ENCODE measurements around the gene PRAMEF12.
"Not testable (repeated sequence)": the region's sequence is repeated elsewhere in the genome, so short reads cannot be mapped to it uniquely, and the experiment has no call there.

Gene PRAMEF12

GRCh38 chr1:12772520-12772919 lies 1.0 kb upstream of the PRAMEF12 start:
- DNase-seq: no peak

- no peak for DNase-seq
Observed at GRCh38 chr1:12774801-12775345, 1.3 kb downstream of the PRAMEF12 start.

GRCh38 chr1:12775443-12775842 lies 1.9 kb downstream of the PRAMEF12 start:
- DNase-seq: no peak

GRCh38 chr1:12776801-12777557 lies 3.4 kb downstream of the PRAMEF12 start:
- DNase-seq: no peak

GRCh38 chr1:12778061-12778460 lies 4.5 kb downstream of the PRAMEF12 start:
- no peak for DNase-seq

- no peak for DNase-seq
Observed at GRCh38 chr1:12778907-12779306, 5.4 kb downstream of the PRAMEF12 start.

GRCh38 chr1:12781488-12781887 lies 8.0 kb downstream of the PRAMEF12 start:
- not testable (repeated sequence) for DNase-seq

- DNase-seq: not testable (repeated sequence)
Observed at GRCh38 chr1:12783783-12784182, 10.2 kb downstream of the PRAMEF12 start.

- not testable (repeated sequence) for DNase-seq
Observed at GRCh38 chr1:12784729-12785128, 11.2 kb downstream of the PRAMEF12 start.

- not testable (repeated sequence) for DNase-seq
Observed at GRCh38 chr1:12791097-12791496, 17.6 kb downstream of the PRAMEF12 start, which contains the start of gene PRAMEF1. PRAMEF1 (plus strand) TSS chr1:12791397; CDS start chr1:12793228, 1,831 bp downstream.

GRCh38 chr1:12798911-12799310 lies 25.4 kb downstream of the PRAMEF12 start:
- no peak for DNase-seq

- no peak for DNase-seq
Observed at GRCh38 chr1:12799730-12800129, 26.2 kb downstream of the PRAMEF12 start.

GRCh38 chr1:12809933-12810332 lies 36.4 kb downstream of the PRAMEF12 start:
- no peak for DNase-seq

- DNase-seq: no peak
Observed at GRCh38 chr1:12810691-12811408, 37.3 kb downstream of the PRAMEF12 start.

- DNase-seq: no peak
Observed at GRCh38 chr1:12811409-12811784, 37.9 kb downstream of the PRAMEF12 start.

GRCh38 chr1:12819061-12819460 lies 45.5 kb downstream of the PRAMEF12 start:
- not testable (repeated sequence) for DNase-seq
